HEK293T (cell line): ENCODE results near the gene PPP1R3C.

Source experiments
- CTCF ChIA-PET: fragments of 350-600 bp; formaldehyde crosslinking; extraction: SDS; loops from one replicate; lab custom pipeline; 2021; ENCODE audit warnings: antibody characterized with exemption, inconsistent platforms; lab: Yijun Ruan, JAX
- POLR2A ChIA-PET: fragments of 350-600 bp; formaldehyde crosslinking; extraction: SDS; loops from one replicate; lab custom pipeline; 2020; ENCODE audit warnings: antibody characterized with exemption, inconsistent platforms; lab: Yijun Ruan, JAX
- DNase-seq: peaks from one replicate; pipeline ENCODE4 v3.0.0; 2012; ENCODE audit warnings: mixed read lengths; ENCODE audit errors: extremely low spot score
- ARNT ChIP-seq: fragments of 450-650 bp; IDR thresholded peaks from 2 replicates; pipeline ENCODE4 v1.6.1; 2017; ENCODE audit warnings: mild to moderate bottlenecking
- BHLHE40 ChIP-seq: fragments of 450-650 bp; IDR thresholded peaks from 2 replicates; pipeline ENCODE4 v1.6.1; 2016; ENCODE audit warnings: mild to moderate bottlenecking, moderate library complexity, borderline replicate concordance
- CTBP1 ChIP-seq: fragments of 450-650 bp; IDR thresholded peaks from 2 replicates; pipeline ENCODE4 v1.6.1; 2016; ENCODE audit warnings: borderline replicate concordance
- ELF4 ChIP-seq: fragments of 450-650 bp; IDR thresholded peaks from 2 replicates; pipeline ENCODE4 v1.6.1; 2017; ENCODE audit warnings: antibody characterized with exemption
- FOXA1 ChIP-seq: fragments of 450-650 bp; IDR thresholded peaks from 2 replicates; pipeline ENCODE4 v1.6.1; 2016; ENCODE audit warnings: mild to moderate bottlenecking
- FOXK2 ChIP-seq: fragments of 450-650 bp; IDR thresholded peaks from 2 replicates; pipeline ENCODE4 v1.6.1; 2016; ENCODE audit warnings: mild to moderate bottlenecking
- FOXM1 ChIP-seq: fragments of 450-650 bp; IDR thresholded peaks from 2 replicates; pipeline ENCODE4 v1.6.1; 2017; ENCODE audit warnings: mild to moderate bottlenecking, borderline replicate concordance
- HDGF ChIP-seq: fragments of 450-650 bp; IDR thresholded peaks from 2 replicates; pipeline ENCODE4 v1.6.1; 2017; ENCODE audit warnings: antibody characterized with exemption, borderline replicate concordance
- L3MBTL2 ChIP-seq: fragments of 450-650 bp; conservative IDR thresholded peaks from 2 replicates; pipeline ENCODE4 v1.6.1; 2016; ENCODE audit warnings: mild to moderate bottlenecking
- LEF1 ChIP-seq: fragments of 450-650 bp; IDR thresholded peaks from 2 replicates; pipeline ENCODE4 v1.6.1; 2017; ENCODE audit warnings: mild to moderate bottlenecking, borderline replicate concordance
- NFRKB ChIP-seq: fragments of 450-650 bp; IDR thresholded peaks from 2 replicates; pipeline ENCODE4 v1.6.1; 2016; ENCODE audit warnings: mild to moderate bottlenecking, moderate library complexity
- PKNOX1 ChIP-seq: fragments of 450-650 bp; IDR thresholded peaks from 2 replicates; pipeline ENCODE4 v1.6.1; 2016
- SP1 ChIP-seq: fragments of 450-650 bp; IDR thresholded peaks from 2 replicates; pipeline ENCODE4 v1.6.1; 2017
- SUZ12 ChIP-seq: fragments of 450-650 bp; IDR thresholded peaks from 2 replicates; pipeline ENCODE4 v1.6.1; 2016; ENCODE audit warnings: mild to moderate bottlenecking
- TARDBP ChIP-seq: fragments of 450-650 bp; IDR thresholded peaks from 2 replicates; pipeline ENCODE4 v1.6.1; 2016
- ZNF384 ChIP-seq: fragments of 450-650 bp; IDR thresholded peaks from 2 replicates; pipeline ENCODE4 v1.6.1; 2016

Gene PPP1R3C

DNA sequence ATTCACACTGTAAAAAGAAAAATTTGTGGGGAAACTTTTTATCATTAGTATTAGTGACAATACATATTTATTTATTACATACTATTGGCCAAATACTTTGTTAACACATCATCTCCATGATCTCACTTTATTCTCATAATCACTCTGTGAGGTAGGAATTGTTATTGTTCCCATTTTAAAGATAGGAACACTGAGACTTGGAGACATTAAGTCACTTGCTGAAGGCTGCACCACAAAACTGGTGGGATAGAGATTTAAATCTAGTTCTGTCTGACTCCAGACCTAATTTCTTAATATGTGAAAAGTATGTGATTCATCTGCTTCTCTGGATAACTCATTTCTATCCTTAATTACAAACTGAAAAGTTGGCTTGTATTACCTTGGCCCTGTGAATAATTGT, 8.2 kb downstream of the PPP1R3C start:
- DNase-seq = no peak
- TF ChIP-seq FOXA1 (no peak), FOXM1 (no peak)
- POLR2A ChIA-PET = no interaction called here
- CTCF ChIA-PET = no interaction called here

DNA sequence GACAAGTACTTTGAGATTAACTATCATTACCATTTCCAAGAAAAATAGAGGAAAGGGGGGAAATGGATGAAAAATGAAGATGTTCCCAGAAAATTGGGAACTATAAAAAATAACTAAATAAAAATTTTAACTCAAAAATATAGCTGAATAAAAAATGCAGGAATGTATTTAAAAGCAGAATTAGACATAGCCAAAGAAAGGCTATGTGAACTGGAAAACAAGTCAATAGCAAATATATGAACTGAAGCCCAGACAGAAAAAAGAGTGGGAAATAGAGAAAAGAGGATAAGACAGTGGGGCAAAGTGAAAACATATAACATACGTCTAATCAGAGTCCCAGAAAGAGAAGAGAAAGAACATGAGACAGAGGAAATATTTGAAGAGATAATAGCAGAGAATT, 10.3 kb downstream of the PPP1R3C start:
- no peak for DNase-seq
- CTCF ChIA-PET = interaction anchor here (0.7 kb wide), 1 partner anchor 1379 kb away, joined by 6 read pairs; no protein-coding TSS in a partner anchor
- TF ChIP-seq HDGF = no peak
- no peak for TF ChIP-seq CTBP1
- no peak for TF ChIP-seq FOXM1
- TF ChIP-seq BHLHE40 = no peak
- no peak for TF ChIP-seq ARNT
- no peak for TF ChIP-seq SUZ12
- no peak for TF ChIP-seq L3MBTL2
- TF ChIP-seq NFRKB = no peak
- no peak for TF ChIP-seq FOXK2
- no peak for TF ChIP-seq ELF4
- no peak for TF ChIP-seq TARDBP
- TF ChIP-seq FOXA1 = no peak
- TF ChIP-seq PKNOX1 = no peak
- POLR2A ChIA-PET = no interaction called here

DNA sequence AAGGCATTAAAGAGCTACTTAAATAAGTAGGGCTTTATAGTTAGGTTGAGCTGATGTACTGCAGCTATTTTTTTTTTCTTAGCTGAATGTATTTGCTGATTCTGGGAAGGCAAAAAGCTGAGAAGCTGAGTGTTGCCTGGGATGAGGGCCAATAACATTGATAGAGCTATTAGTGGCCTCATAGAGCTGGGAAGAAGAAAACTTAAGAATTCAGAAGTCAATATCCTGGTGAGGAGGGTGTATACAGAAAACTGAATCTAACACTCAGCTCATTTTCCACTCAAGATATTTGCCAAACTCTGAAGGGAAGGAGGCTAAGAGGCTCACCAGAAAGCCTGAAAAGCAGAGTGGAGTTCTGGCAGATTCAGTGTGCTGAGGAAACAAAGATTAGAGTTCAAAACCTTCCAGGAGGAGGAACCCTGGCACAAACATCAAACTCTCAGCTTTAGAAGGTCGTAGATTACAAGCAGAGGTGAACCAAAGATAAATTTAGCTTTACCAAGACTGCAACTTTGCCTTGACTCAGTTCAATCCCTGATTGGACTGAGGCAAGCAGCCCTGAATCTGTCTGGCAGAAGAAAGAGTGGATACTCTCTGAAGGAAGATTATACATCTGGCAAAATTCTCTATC, 11.3 kb downstream of the PPP1R3C start:
- POLR2A ChIA-PET = no interaction called here
- CTCF ChIA-PET = interaction anchor here (0.5 to 0.7 kb wide), 2 partner anchors 9 to 14 kb away, joined by 3 to 4 read pairs; no protein-coding TSS in a partner anchor
- DNase-seq = no peak
- TF ChIP-seq L3MBTL2 (no peak), ELF4 (no peak), ZNF384 (no peak), HDGF (no peak), SP1 (no peak), SUZ12 (no peak), FOXA1 (no peak), CTBP1 (no peak), ARNT (no peak), FOXK2 (no peak), BHLHE40 (no peak), FOXM1 (no peak), LEF1 (no peak), TARDBP (no peak), NFRKB (no peak), PKNOX1 (no peak)

DNA sequence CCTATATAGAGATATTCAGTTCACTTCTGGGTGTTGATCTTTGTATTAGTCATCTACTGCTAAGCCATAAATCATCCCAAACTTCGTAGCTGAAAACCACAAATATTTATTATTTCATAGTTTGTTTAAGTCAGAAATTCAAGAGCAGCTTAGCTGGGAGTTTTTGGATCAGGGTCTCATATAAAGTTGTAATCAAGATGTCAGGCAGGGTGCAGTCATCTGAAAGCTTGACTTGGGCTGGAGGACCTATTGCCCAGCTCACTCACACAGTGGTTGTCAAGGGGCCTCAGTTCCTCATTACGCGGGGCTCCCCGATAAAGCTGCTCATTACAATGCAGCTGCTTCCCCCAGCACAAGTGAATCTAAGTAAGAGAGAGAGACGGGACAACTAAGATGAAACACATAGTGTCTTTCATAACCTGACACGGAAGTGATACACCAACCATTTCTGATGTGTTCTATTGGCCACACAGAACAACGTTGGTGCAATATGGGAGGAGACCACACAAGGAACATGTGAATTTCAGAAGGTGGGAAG, 15.7 kb downstream of the PPP1R3C start:
- DNase-seq = no peak
- ChIA-PET CTCF (interaction anchor here (1.0 to 1.5 kb wide), 2 partner anchors 18 to 65 kb away, joined by 3 read pairs; no protein-coding TSS in a partner anchor), POLR2A (no interaction called here)
- TF ChIP-seq HDGF (no peak), SP1 (no peak), FOXM1 (no peak), FOXA1 (no peak), ZNF384 (no peak), L3MBTL2 (no peak), CTBP1 (no peak), NFRKB (no peak), BHLHE40 (no peak), ELF4 (no peak), SUZ12 (no peak), ARNT (no peak)

DNA sequence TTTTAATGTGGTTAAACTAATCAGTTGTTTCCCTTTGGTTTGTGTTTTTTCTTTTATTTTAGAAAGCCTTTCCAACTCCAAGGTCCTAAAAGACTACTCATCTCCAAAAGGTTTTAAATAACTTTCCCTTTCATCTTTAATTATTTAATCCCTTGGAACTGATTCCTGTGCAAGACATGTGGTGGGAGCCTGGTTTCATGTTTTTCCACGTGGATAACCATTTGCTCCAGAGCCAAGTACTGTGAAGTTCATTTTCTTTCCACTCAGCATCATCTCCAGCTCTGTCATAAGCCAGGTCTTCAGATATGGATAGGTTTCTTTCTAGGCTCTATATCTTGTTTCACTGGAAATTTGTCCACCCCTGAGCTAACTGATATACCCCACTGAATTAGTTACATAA, 16.7 kb downstream of the PPP1R3C start:
- ChIA-PET CTCF (interaction anchor here (1.5 kb wide), 1 partner anchor 64 kb away, joined by 3 read pairs; no protein-coding TSS in a partner anchor), POLR2A (no interaction called here)
- TF ChIP-seq ELF4 = no peak
- no peak for DNase-seq

GRCh38 chr10:91614225-91614624, 18.6 kb downstream of the PPP1R3C start:
- CTCF ChIA-PET = no interaction called here
- no peak for DNase-seq
- TF ChIP-seq FOXK2 (no peak), L3MBTL2 (no peak), SP1 (no peak), PKNOX1 (no peak), ELF4 (no peak), TARDBP (no peak), ARNT (no peak), LEF1 (no peak), ZNF384 (no peak), FOXA1 (no peak), CTBP1 (no peak), SUZ12 (no peak), HDGF (no peak), NFRKB (no peak), FOXM1 (no peak), BHLHE40 (no peak)
- POLR2A ChIA-PET = no interaction called here
